Gastrocnemius medialis (tissue), 4 donors: Measurements from ENCODE around the gene KCNIP1.

ENCODE experiments used
- CTCF ChIP-seq, 5 experiments: fragments of 450-650 bp in 3 of 5; fragments of 200-600 bp in 2 of 5; sonication (generic) in 2 of 5; IDR thresholded peaks in 4 of 5; conservative IDR thresholded peaks in 1 of 5; 1 replicate in 4 of 5; 2 replicates in 1 of 5; pipeline ENCODE4 v1.5.1; 2016 to 2019; ENCODE audit warnings: antibody characterized with exemption in 5 of 5, mild to moderate bottlenecking in 3 of 5, moderate library complexity in 3 of 5
- POLR2A ChIP-seq, 2 donors: fragments of 450-650 bp; IDR thresholded peaks; one replicate each; pipeline ENCODE4 v1.6.1; 2017; ENCODE audit warnings: antibody characterized with exemption in 2 of 2, mild to moderate bottlenecking in 2 of 2, moderate library complexity in 2 of 2

- TF ChIP-seq POLR2A (IDR thresholded peaks at IDR 0.05) (no peak), CTCF (IDR thresholded peaks at IDR 0.05 in 4 of 5, conservative IDR thresholded peaks at IDR 0.05 in 1 of 5) (no peak)
These were observed 187.8 kb downstream of the KCNIP1 start for GRCh38 chr5:170691657-170692056.
